GM19239 (cell line): ENCODE data around the gene CCND3.

Source experiments
- DNase-seq: peaks from one replicate; pipeline ENCODE4 v3.0.0; 2011; ENCODE audit warnings: low spot score; ENCODE audit not compliant: insufficient read length
- FAIRE-seq: peaks from 2 replicates; lab custom pipeline; 2011; peaks lifted over from hg19 to GRCh38; lab: Jason Lieb, UNC

The CCND3 gene

DNA sequence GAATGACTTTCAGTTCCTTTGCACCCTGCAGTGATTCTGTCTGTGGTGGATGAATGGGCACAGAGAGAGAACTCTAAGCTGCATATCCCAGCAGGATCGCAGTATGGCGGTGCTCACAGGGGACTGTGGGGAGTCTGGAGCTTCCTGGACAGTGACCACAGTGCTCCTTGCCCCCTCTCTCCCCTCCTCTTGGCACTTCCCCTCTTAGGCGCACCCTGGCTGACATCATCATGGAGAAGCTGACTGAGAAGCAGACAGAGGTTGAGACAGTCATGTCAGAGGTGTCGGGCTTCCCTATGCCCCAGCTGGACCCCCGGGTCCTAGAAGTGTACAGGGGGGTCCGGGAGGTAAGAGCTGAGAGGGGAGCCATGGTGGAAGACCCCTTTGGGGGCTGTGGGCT, 11.7 kb downstream of the CCND3 start:
- DNase-seq (no peak), FAIRE-seq (no peak)

DNA sequence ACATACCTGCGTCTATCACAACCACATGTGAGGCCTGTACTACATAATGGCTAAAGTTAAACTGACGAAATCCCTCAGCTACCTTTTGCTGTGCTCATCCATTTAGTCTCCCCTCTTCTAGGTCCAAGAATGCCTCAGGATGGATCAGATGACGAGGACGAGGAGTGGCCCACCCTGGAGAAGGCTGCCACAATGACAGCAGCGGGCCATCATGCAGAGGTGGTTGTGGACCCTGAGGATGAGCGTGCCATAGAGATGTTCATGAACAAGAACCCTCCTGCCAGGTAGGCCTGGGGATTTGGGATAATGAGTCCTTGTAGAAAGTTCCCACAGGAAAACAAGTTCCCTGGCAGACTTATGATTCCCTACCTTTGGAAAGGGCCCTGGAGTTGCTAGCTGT, 14.4 kb downstream of the CCND3 start:
- FAIRE-seq (no peak), DNase-seq (no peak)

DNA sequence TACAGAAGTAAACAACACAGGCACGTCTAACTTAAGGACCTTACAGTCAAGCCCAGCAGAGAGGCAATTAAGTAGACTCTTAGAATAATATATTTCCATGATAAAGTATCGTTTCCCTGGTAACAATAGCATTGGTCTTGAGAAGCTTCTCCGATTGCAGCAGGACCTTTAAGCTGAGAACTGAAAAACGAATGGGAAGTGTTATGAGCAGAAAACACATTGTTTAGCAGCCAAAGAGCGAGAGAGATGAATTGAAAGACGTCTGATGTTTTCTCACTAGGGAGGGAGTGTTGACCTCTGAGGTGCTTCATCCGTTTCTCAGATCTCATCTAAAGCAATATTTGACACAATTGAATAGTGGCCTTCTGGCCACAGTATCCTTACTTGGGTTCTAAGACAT, 19.5 kb downstream of the CCND3 start:
- FAIRE-seq: no peak
- DNase-seq: no peak

DNA sequence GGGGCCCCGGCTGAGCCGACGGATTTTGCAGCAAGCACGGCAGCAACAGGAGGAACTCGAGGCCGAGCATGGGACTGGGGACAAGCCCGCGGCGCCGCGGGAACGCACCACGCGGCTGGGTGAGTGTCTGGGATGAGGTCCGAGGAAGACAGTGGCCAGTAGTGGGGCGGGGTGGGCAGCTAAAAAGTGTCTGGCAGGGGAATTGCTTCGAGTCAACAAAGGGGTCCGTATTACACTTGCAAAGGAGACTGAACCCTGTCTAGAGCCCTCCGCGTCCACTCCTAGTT, 20.0 kb downstream of the CCND3 start:
- DNase-seq (no peak), FAIRE-seq (no peak)

DNA sequence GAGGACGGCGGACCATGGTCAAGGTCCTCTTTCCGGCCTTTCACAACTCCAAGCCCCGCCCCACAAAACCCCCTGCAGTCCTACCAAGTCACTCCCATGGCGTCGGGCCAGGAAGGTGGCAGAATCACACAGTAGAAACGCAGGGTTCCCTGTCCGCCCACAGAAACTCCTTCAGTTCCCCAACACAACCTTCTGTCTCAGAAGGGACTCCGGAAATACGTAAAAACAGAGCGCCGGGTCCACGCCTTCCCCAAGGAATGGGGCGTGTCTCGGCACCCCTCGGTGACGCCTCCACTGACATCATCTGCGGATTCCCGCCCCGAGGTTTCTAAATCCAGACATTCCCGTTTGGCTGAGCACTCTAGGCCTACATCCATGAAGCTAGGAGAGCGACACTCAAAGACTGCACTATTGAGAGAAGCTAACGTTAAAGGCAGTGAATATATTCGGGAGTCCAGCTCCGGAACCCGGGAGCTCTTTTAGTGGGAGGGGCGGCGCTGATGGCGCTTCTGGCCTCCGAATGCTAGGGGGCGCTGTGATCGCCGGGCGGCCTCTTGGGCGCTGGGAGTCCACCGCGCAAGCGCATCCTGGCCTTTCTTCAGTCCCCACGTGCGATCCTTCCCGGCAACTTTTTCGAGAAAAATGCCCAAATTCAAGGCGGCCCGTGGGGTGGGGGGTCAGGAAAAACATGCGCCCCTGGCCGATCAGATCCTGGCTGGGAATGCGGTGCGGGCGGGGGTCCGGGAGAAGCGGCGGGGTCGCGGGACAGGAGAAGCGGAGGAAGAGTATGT, 20.5 kb downstream of the CCND3 start, which contains the start of the genes BYSL and MED20:
TSS of gene BYSL (plus strand) at position 579 of the 791 bp plus-strand sequence. CDS start at position 643, 64 bp downstream.
TSS of gene MED20 (minus strand) at position 219 of the 791 bp plus-strand sequence. CDS start at position 98, 121 bp downstream.
- peak; percentile 87 for DNase-seq
- FAIRE-seq: peak; percentile 94

DNA sequence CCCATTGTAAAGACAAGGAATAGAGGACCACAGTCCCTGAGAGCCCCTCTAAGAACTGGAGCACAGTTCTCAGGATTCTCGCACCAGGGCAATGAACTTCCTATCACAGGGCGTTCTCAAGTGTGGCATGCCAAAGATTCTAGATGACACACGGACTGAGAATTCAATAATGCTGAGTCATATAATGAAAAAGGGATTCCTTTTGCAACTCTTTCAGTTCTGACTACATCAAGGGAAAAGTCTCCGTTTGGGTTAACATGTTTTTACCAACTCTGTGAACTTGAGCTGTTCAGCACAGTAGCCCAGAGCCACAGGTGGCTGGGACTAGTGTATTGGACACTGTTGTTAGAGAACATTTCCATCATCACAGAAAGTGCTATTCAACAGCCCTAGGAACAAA, 24.1 kb downstream of the CCND3 start:
- FAIRE-seq (no peak), DNase-seq (no peak)

DNA sequence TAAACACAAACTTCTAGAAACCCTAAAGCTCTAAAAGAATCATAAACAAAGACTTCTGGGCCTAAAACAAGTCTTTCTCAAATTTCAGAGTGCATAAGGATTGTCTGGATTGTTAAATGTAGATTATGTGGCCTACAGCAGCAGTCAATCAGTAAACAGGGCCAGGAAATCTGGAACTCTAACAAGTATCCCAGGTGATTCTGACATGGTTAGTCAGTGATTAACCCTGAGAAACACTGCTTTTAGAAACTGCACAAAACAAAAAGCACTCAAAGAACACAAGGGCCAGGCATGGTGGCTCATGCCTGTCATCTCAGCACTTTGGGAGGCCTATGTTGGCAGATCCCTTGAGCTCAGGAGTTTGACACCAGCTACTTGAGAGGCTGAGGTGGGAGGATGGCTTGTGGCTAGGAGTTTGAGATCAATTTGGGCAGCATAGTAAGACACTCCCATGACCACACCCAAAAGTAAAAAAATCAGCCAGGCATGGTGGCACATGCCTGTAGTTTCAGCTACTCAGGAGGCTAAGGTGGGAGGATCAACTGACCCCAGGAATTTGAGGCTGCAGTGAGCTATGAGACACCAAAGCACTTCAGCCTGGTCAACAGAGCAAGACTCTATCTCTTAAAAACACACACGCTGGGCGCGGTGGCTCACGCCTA, 26.6 kb downstream of the CCND3 start:
- DNase-seq (no peak), FAIRE-seq (no peak)

DNA sequence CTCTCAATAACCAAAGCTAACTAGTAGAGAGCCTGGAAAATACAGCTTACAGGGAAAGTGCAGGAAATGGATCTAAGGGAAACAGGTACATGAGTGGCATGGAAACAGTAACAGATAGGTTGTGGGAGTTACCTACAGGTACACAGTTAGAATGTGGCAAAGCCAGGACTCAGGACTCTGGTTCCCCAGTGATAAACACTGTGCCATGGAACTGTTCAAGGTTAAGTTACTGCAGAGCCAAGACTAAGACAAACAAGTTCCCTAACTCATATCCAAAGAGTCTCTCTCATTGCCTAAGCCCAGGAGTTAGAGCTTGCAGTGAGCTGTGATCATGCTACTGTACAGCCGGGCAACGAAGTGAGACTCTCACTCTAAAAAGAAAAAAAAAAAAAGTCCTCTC, 27.3 kb downstream of the CCND3 start:
- FAIRE-seq: no peak

DNA sequence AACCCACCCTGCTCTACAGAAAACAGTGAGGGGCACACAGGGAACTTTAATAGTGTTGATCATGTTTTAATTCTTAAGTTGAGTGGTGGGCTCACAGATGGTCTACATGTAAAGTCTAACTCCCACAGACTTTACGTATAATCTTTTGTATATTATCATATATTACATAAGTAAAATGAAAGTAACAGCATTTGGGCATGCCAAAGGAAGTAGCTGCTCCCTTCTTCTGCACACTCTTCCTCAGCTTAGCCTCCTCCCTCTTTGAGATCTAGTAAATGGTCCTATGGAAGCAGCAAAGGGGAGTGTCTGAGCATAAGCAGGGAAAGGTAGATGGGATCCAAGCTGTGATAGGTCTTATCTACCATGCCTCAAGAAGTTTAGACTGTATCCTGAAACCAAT, 31.9 kb downstream of the CCND3 start:
- FAIRE-seq (no peak), DNase-seq (no peak)

More for the DNA sequence above, 27.3 kb downstream of the CCND3 start:
- no peak for DNase-seq

DNA sequence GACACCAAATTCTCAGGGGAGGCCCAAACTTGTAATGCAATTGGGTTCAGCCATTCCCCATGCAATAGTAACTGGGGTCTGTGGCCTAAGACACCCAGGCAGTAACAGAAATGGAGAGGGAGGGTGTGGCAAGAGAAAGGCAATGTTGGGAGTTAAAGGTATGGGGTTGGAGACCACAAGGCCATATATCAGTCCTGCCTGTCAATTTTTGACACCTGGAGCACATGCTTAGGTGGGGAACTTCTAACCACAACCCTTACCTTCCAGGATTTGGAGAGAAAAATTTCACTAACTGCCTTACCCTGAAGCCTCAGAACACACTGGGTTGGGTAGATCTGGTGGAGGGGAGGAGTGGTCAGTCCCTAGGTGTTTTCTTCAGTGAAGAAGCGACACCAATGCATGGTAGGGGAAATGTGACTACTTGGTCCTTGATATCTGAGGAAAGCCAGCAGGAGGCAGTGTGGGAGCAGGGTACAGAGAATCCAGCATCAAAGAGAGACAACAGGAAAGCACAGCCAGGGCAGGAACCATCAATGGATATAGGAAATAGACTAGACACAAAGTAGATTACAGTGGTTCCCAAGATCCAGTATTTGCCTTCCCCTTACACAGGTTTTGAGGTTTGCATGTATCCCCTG, 39.6 kb downstream of the CCND3 start:
- FAIRE-seq: no peak
- DNase-seq: no peak

DNA sequence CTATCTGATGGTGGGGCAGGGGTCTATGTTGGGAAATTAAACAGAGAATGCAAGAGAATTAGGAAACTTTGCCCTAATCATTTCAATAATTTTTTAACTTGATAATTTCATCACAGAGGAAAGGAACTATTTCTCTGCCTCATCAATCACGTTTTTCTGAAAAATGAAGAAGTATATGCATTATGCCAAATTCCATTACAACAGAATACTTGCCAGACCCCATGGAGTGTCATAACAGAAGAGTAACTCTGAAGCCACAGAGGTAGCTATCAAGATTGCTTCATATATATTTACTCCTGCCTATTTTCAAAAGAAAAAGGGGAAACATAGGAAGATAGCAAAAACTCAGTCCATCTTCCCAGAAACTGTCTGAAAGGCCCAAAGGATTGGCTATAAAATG, 40.7 kb downstream of the CCND3 start:
- FAIRE-seq (no peak), DNase-seq (no peak)

DNA sequence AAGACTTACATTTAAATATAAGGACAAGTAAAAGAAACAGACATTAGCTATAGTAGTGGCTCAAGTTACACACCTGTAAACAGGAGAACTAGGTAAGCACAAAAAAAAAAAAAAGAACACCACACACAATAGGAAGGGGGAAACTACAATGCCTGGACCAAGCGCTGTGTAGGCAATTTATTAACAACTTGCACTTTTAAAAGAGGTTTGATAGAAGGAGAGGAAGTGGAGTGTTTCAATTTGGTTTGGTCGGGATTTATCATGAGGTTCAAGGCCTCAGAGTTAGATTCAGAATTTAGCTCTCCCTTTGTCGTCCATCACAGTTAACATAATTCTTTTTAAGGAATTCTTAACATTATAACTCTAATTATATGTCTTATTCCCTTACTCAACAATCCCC, 45.3 kb downstream of the CCND3 start:
- DNase-seq (no peak), FAIRE-seq (no peak)

DNA sequence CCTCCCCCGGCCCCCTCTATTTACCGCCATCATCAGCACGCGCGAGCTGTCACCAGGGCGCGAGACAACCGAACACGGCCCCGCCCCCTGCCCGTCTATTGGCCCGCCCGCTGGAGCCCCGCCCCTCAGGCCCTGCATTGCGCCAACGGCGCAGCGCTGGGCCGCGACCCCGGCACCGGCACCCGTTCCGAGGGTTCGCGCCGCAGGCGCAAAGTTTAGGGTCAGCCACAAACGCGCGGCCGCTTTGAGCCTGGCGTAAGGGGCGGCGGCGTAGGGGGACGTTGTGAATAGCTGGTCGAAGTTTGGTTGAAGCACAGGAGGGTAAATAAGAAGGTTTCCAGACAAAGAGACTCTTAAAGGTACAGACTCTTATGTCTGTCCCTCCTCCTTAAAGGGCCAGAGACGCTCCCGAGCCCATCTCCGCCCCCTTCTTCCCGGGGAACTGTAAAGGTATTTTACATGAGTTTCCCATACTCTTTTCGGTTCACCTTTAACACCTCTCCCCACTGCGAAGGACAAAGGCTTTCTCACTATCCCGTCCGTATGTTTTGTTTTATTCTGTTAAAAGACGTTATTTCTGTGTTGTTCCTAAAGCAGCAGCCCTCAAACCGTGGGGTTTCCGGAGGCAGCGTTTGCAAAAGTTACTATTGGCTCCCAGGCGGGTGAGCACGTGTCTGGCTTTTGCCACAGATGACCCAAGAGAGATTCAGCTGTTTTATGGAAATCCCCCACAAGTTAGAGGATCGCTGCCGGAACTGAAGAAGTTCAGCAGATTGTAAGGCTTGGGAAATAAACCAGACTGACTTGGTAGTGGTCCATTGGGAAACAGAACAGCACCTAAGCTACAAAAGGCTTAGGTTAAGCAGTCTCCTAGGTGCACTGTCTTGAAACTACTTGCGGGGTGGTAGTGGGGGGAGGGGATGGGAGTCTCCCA, 46.0 kb downstream of the CCND3 start, which contains the start of gene USP49:
TSS of gene USP49 (minus strand) at position 76 of the 934 bp plus-strand sequence. CDS start 88,392 bp downstream, outside the sequence.
- FAIRE-seq (peak; percentile 96), DNase-seq (peak; percentile 94)

DNA sequence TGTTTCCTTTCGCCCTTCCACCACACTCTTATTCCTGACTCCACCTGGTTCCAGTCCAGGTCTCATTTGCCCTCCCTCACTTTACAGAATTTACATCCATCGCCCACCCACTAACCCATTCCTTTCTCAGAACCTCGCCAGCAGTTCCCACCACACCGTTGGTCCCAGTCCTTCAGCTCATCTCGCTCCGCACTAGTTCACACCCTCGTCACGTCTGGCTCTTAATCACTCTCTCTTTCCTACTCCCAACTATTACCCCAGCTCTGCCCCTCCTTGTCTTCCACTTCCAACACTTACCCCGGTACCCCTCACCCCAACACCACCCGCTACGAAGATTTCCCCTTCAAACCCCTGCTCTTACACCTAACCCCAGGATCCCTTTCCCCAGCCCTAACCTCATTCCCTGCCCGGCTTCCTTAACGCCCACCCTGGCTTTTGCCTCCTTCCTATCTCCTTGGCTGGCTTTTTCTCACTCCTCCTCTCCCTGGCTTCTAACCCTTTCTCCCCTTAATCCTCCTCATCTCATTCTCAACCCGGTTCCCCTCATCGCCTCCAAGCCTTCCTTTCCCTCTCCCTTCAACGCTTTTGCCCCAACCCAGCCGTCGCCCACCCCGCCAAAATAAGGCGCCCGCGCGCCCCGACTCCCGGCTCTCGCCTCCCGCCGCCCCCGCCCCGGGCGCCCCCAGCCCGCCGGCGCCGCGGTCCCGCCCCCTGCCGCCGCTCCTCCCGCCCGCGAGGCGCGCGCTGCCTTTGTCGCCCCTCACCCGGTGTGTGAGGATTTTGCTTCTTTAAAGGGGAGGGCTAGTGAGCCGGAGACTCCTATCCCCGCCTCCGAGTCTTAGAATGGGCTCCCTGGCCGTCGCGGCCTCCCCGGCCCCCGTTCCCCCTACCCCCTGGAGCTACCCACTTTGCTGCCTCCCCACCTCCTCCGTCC, 47.0 kb downstream of the CCND3 start:
- FAIRE-seq (no peak), DNase-seq (no peak)

DNA sequence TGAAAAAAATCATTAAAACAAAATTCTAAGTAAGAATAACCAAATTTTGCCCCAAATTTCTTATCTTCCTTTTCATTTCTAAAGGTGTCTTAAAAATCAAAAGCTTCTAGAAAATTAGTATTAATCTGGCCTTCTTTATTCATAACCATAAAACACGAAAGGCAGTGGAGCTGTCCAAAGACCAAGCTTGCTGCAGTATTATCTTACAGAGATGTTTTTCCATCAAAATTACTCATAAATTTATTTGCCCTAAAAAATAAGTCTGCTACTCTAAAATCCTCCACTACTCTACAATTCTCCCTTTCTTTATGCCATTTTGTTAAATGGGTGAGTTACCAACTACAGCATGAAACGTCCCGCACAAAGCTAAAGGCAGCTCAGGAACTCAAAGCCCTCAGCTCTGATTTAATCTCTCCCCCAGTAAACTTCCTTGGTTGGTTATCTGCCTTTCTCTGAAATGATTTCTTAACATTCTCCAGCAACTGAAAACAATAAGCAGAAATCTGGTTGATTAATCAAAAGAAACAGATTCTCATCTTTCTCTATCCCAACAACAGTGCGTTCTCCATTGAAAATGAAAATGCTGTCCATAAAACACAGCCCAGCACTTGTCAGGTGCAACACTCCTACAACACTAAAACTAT, 48.6 kb downstream of the CCND3 start:
- no peak for FAIRE-seq

DNA sequence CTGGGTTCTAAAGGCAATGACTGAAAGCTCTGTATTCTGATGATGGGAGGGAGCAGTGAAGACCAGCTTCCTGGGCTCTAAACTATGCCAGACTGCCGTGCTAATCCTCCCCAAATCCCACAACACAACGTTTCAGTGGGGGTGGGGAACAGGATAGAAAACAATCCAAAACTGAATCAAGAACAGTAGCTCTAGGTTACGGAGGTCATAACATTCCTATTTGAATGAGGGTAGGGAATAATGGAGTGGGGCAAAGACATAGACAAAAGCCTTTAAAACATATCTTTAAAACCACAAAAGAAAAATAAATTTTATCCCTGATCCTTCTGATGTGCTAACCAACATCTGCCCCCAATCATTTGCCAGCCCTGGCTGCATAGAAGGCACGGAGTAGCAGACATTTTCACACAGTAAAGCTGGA, 54.3 kb downstream of the CCND3 start:
- DNase-seq (no peak), FAIRE-seq (no peak)

More for the DNA sequence above, 48.6 kb downstream of the CCND3 start:
- DNase-seq: no peak

DNA sequence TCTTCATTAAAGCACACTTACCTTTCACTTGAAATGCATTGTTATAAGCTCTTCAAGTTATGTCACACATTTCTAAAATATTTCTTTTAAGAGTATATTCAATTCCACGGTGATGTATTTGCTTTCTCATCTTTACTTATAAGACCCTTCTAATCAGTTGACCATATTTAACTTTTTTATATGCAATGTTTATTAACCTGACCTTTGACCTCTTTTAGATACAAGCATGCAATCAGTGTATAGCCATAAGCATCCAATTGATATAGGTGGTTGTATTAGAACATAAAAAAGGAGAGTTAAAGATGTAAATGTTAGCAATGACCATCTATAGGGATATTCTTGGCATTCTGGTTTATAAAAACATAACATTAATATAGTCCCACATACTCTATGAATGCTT, 55.7 kb downstream of the CCND3 start:
- FAIRE-seq (no peak), DNase-seq (no peak)

DNA sequence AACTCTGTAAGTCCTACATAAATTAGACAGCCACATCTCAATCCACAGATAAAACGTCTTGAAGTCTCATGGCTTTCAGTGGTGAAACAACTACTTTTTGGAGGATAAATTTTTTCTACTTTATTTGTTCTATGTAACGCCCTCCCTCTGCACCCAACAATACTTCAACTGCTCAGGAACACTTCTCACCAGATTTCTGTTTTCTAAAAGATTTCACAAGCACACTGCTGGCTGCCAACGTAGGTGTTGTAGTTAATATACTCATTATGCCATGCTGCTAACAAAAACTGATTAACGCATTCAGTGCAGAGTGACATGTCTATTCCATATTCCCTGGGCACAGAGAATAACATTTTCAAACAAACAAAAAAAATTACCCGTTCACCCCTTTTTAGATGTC, 56.7 kb downstream of the CCND3 start:
- no peak for FAIRE-seq

More for the DNA sequence above, 56.7 kb downstream of the CCND3 start:
- DNase-seq: no peak
